ENCODE results near the gene KLHL11.

GRCh38 chr17:41880130-41880529 lies 14.9 kb upstream of the KLHL11 start:
- TF ChIP-seq, protein P1, sequence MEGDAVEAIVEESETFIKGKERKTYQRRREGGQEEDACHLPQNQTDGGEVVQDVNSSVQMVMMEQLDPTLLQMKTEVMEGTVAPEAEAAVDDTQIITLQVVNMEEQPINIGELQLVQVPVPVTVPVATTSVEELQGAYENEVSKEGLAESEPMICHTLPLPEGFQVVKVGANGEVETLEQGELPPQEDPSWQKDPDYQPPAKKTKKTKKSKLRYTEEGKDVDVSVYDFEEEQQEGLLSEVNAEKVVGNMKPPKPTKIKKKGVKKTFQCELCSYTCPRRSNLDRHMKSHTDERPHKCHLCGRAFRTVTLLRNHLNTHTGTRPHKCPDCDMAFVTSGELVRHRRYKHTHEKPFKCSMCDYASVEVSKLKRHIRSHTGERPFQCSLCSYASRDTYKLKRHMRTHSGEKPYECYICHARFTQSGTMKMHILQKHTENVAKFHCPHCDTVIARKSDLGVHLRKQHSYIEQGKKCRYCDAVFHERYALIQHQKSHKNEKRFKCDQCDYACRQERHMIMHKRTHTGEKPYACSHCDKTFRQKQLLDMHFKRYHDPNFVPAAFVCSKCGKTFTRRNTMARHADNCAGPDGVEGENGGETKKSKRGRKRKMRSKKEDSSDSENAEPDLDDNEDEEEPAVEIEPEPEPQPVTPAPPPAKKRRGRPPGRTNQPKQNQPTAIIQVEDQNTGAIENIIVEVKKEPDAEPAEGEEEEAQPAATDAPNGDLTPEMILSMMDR (IDR thresholded peaks at IDR 0.05 in 2 of 3, conservative IDR thresholded peaks at IDR 0.05 in 1 of 3; ENCODE audit: control insufficient read depth in 2 of 3, extremely low read depth in 1 of 3, insufficient read depth in 1 of 3, low read depth in 3 of 3, low read length in 3 of 3), result no peak
- no peak for TF ChIP-seq REST (IDR thresholded peaks at IDR 0.05; ENCODE audit: low read depth, low read length)
- no peak for TF ChIP-seq ESRRA (IDR thresholded peaks at IDR 0.05; ENCODE audit: low read length)
- TF ChIP-seq TARDBP (IDR thresholded peaks at IDR 0.05; ENCODE audit: borderline replicate concordance), result no peak
- no peak for TF ChIP-seq HDAC2 (IDR thresholded peaks at IDR 0.05)
- TF ChIP-seq NR2F1 (conservative IDR thresholded peaks at IDR 0.05), result no peak
- no peak for TF ChIP-seq CHD2 (IDR thresholded peaks at IDR 0.05; ENCODE audit: borderline replicate concordance, low read depth, low read length)
- TF ChIP-seq RAD51 (IDR thresholded peaks at IDR 0.05), result no peak
- TF ChIP-seq POLR2A (IDR thresholded peaks at IDR 0.05; ENCODE audit: low read depth, low read length), result no peak
